Nephron (organoid): ENCODE data around the gene KDM1A.
A peak's percentile ranks its signal among the peaks of the same experiment; 100 is the strongest.

ENCODE experiments used
- H3K27ac Mint-ChIP-seq, 3 experiments: 2 replicates each; pipeline ENCODE4 v1.8.0; 2020; ENCODE audit warnings: mixed read lengths in 3 of 3, mild to moderate bottlenecking in 2 of 3, moderate library complexity in 1 of 3
- H3K27me3 Mint-ChIP-seq: 2 replicates; pipeline ENCODE4 v1.8.0; 2021; ENCODE audit warnings: low read depth, mild to moderate bottlenecking, moderate library complexity, mixed read lengths
- H3K36me3 Mint-ChIP-seq: 2 replicates; pipeline ENCODE4 v1.8.0; 2020; ENCODE audit warnings: low read depth, mixed read lengths
- H3K4me1 Mint-ChIP-seq: 2 replicates; pipeline ENCODE4 v1.8.0; 2020; ENCODE audit warnings: mixed read lengths
- H3K4me3 Mint-ChIP-seq, 3 experiments: 2 replicates each; pipeline ENCODE4 v1.8.0; 2020; ENCODE audit warnings: mild to moderate bottlenecking in 3 of 3, mixed read lengths in 3 of 3, moderate library complexity in 2 of 3
- H3K9me3 Mint-ChIP-seq: 2 replicates; pipeline ENCODE4 v1.8.0; 2020; ENCODE audit warnings: mixed read lengths
- CTCF ChIP-seq, 3 experiments: fragments of 200-600 bp; sonication (generic); IDR thresholded peaks; one replicate each; pipeline ENCODE4 v1.5.0; 2021; ENCODE audit warnings: antibody characterized with exemption in 3 of 3; ENCODE audit not compliant: unreplicated experiment in 3 of 3

The KDM1A gene

GRCh38 chr1:23019094-23019862 is at the start of gene KDM1A:
KDM1A (plus strand) TSS chr1:23019468; CDS start chr1:23019597, 129 bp downstream.
- H3K27me3 Mint-ChIP-seq: no peaks in the 10 kb centered on the region
- TF ChIP-seq CTCF (IDR thresholded peaks at IDR 0.05; ENCODE audit: unreplicated experiment in 3 of 3): no peak
- peak within 1 kb of the TSS; percentile 91 to 98 (median 97) for H3K4me3 Mint-ChIP-seq
- H3K36me3 Mint-ChIP-seq: peaks cover 35% of the 10 kb centered on the region
- peaks cover 23% of the 10 kb centered on the region for H3K4me1 Mint-ChIP-seq
- H3K27ac Mint-ChIP-seq: peak within 1 kb of the TSS; percentile 94 to 99 (median 99)
- H3K9me3 Mint-ChIP-seq: peaks cover 20% of the 10 kb centered on the region

- Mint-ChIP-seq H3K9me3 (peaks cover 11% of the 10 kb centered on the region), H3K27ac (no peak overlapping the region), H3K27me3 (peaks cover 22% of the 10 kb centered on the region), H3K36me3 (no peaks in the 10 kb centered on the region), H3K4me3 (no peak overlapping the region), H3K4me1 (peaks cover 30% of the 10 kb centered on the region)
- TF ChIP-seq CTCF (IDR thresholded peaks at IDR 0.05; ENCODE audit: unreplicated experiment in 3 of 3): no peak
These were observed 49.2 kb upstream of the KDM1A start for GRCh38 chr1:22970096-22970495.

- H3K4me1 Mint-ChIP-seq: peaks cover 30% of the 10 kb centered on the region
These were observed 48.1 kb upstream of the KDM1A start for GRCh38 chr1:22971161-22971560.

GRCh38 chr1:22971611-22972405 is 47.5 kb upstream of the KDM1A start:
- Mint-ChIP-seq H3K27ac (peak overlapping the region in 2 of 3 experiments; percentile 1 to 35), H3K4me1 (peaks cover 34% of the 10 kb centered on the region), H3K4me3 (no peak overlapping the region), H3K9me3 (no peaks in the 10 kb centered on the region), H3K36me3 (no peaks in the 10 kb centered on the region), H3K27me3 (peaks cover 17% of the 10 kb centered on the region)
- TF ChIP-seq CTCF (IDR thresholded peaks at IDR 0.05; ENCODE audit: unreplicated experiment in 3 of 3): no peak

More at GRCh38 chr1:22971161-22971560, 48.1 kb upstream of the KDM1A start:
- Mint-ChIP-seq H3K27ac (peak overlapping the region; percentile 1 to 35 (median 2)), H3K27me3 (peaks cover 20% of the 10 kb centered on the region), H3K9me3 (peaks cover 6% of the 10 kb centered on the region), H3K36me3 (no peaks in the 10 kb centered on the region), H3K4me3 (no peak overlapping the region)
- TF ChIP-seq CTCF (IDR thresholded peaks at IDR 0.05; ENCODE audit: unreplicated experiment in 3 of 3): no peak

- H3K9me3 Mint-ChIP-seq: no peaks in the 10 kb centered on the region
- no peak within 1 kb of the TSS for H3K27ac Mint-ChIP-seq
- H3K27me3 Mint-ChIP-seq: peaks cover 19% of the 10 kb centered on the region
- no peaks in the 10 kb centered on the region for H3K36me3 Mint-ChIP-seq
- TF ChIP-seq CTCF (IDR thresholded peaks at IDR 0.05; ENCODE audit: unreplicated experiment in 3 of 3): no peak
- H3K4me3 Mint-ChIP-seq: no peak within 1 kb of the TSS
- peaks cover 34% of the 10 kb centered on the region for H3K4me1 Mint-ChIP-seq
These were observed 46.5 kb upstream of the KDM1A start, which contains the start of gene LACTBL1 for GRCh38 chr1:22972760-22973159. LACTBL1 (minus strand) TSS chr1:22972866; CDS start chr1:22972316, 550 bp downstream.
